ENCODE results near the gene RTBDN. TPM values are rescaled to one million over a fixed set of nuclear protein-coding genes. Genes with fewer than 3 reads are reported as not detected.

Gene RTBDN
- polyA plus RNA-seq, 1 of the 3 experiments (the other 2 are of a cell fraction) = 0.72 TPM

- TF ChIP-seq SMC3 (IDR thresholded peaks at IDR 0.05; ENCODE audit: low read depth, low read length) (no peak), MAX (IDR thresholded peaks at IDR 0.05; ENCODE audit: low read depth) (no peak), FOXM1 (IDR thresholded peaks at IDR 0.05; ENCODE audit: low read depth) (no peak), USF2 (IDR thresholded peaks at IDR 0.05; ENCODE audit: borderline replicate concordance, low read depth, low read length) (no peak), FOSL2 (IDR thresholded peaks at IDR 0.05; ENCODE audit: borderline replicate concordance, low read depth) (no peak), RXRA (IDR thresholded peaks at IDR 0.05; ENCODE audit: borderline replicate concordance, low read depth) (no peak), PBX3 (IDR thresholded peaks at IDR 0.05) (no peak), YY1 (IDR thresholded peaks at IDR 0.05; ENCODE audit: low read depth) (no peak)
Measured at GRCh38 chr19:12778905-12779161, 55.5 kb downstream of the RTBDN start (continued).

- H3K4me3 ChIP-seq (ENCODE audit: low read depth in 2 of 2, low read length in 1 of 2) = peak overlapping the region; percentile 52 to 64
- H3K36me3 ChIP-seq (replicated peaks in 1 of 2; ENCODE audit: control insufficient read depth in 1 of 2, insufficient read depth in 2 of 2, low read length in 1 of 2) = no peaks in the 10 kb centered on the region
- ChIA-PET CTCF (interaction anchor here (0.8 to 12.1 kb wide), 26 partner anchors 10 to 313 kb away, joined by 3 to 447 read pairs (median 4); partner anchors contain the start of genes GET3, JUNB, MAST1 and PRDX2), POLR2A (interaction anchor here (1.0 to 3.5 kb wide), 8 partner anchors 10 to 69 kb away, joined by 3 to 88 read pairs (median 5); partner anchors contain the start of gene JUNB)
- peaks cover 40% of the 10 kb centered on the region for H3F3A ChIP-seq (replicated peaks; ENCODE audit: insufficient read depth)
- no peaks in the 10 kb centered on the region for H3K79me2 ChIP-seq (ENCODE audit: insufficient read depth)
- H3K27me3 ChIP-seq (ENCODE audit: insufficient read depth) = no peaks in the 10 kb centered on the region
- no peaks in the 10 kb centered on the region for H3K9me2 ChIP-seq
- H2AFZ ChIP-seq (ENCODE audit: low read depth) = peak overlapping the region; percentile 80
- 4% methylated on average over 27 of the region's 44 CpGs for WGBS (ENCODE audit: low lambda C conversion rate)
- H3K4me2 ChIP-seq = peak overlapping the region; percentile 91
- H3K4me1 ChIP-seq (ENCODE audit: control insufficient read depth in 1 of 2, insufficient read depth in 2 of 2, low read depth in 1 of 2, low read length in 1 of 2) = peaks cover 29 to 40% of the 10 kb centered on the region in 2 experiments; a peak in 3 of 4 replicates
- peak; percentile 76 for DNase-seq
- peak overlapping the region; percentile 51 for H3K9ac ChIP-seq
- no peaks in the 10 kb centered on the region for H3K9me3 ChIP-seq
- H3K27ac ChIP-seq (ENCODE audit: low read depth in 2 of 2, low read length in 1 of 2) = peak overlapping the region; percentile 90 to 98
- no peaks in the 10 kb centered on the region for H4K20me1 ChIP-seq (ENCODE audit: insufficient read depth)
- TF ChIP-seq PBX3 (IDR thresholded peaks at IDR 0.05) (0 out of 2 replicates have a peak, but pooled peaks have one; percentile 4), NRF1 (IDR thresholded peaks at IDR 0.05; ENCODE audit: low read depth, low read length) (peak; percentile 52), GATA2 (CRISPR knock-in tag; IDR thresholded peaks at IDR 0.05) (peak; percentile 27; the same call in 1 of the 2 replicates), RCOR1 (IDR thresholded peaks at IDR 0.05; ENCODE audit: low read length) (0 out of 2 replicates have a peak, but pooled peaks have one; percentile 13), POLR2AphosphoS5 (IDR thresholded peaks at IDR 0.05; ENCODE audit: low read depth, low read length) (0 out of 2 replicates have a peak, but pooled peaks have one; percentile 17), MAX (IDR thresholded peaks at IDR 0.05; ENCODE audit: low read depth) (peak; percentile 59; the same call in 1 of the 2 replicates), FOSL2 (IDR thresholded peaks at IDR 0.05; ENCODE audit: borderline replicate concordance, low read depth) (no peak), FOXJ3 (CRISPR knock-in tag; IDR thresholded peaks at IDR 0.05) (no peak), CHD2 (IDR thresholded peaks at IDR 0.05; ENCODE audit: low read length, partially characterized antibody) (peak; percentile 93), NFIC (IDR thresholded peaks at IDR 0.05; ENCODE audit: borderline replicate concordance) (no peak), GABPA (IDR thresholded peaks at IDR 0.05; ENCODE audit: low read depth) (peak; percentile 66), RAD21 (IDR thresholded peaks at IDR 0.05; ENCODE audit: low read length) (0 out of 2 replicates have a peak, but pooled peaks have one; percentile 11), CTCF (IDR thresholded peaks at IDR 0.05) (no peak), RXRA (IDR thresholded peaks at IDR 0.05; ENCODE audit: borderline replicate concordance, low read depth) (no peak), YY1 (IDR thresholded peaks at IDR 0.05; ENCODE audit: low read depth) (0 out of 2 replicates have a peak, but pooled peaks have one; percentile 24), IRF3 (IDR thresholded peaks at IDR 0.05; ENCODE audit: low read depth, low read length) (no peak), MXI1 (IDR thresholded peaks at IDR 0.05; ENCODE audit: low read depth, low read length) (peak; percentile 92), FOXM1 (IDR thresholded peaks at IDR 0.05; ENCODE audit: low read depth) (no peak), EP300 (IDR thresholded peaks at IDR 0.05; ENCODE audit: borderline replicate concordance in 1 of 2, low read depth in 1 of 2, low read length in 1 of 2) (no peak), TCF12 (IDR thresholded peaks at IDR 0.05) (peak; percentile 33; the same call in 1 of the 2 replicates)
Measured at GRCh38 chr19:12778017-12778904, 56.1 kb downstream of the RTBDN start.

Data from SK-N-SH (cell line).